ENCODE results near the gene ADAMTS18.

- no peak for TF ChIP-seq POLR2AphosphoS5 (IDR thresholded peaks at IDR 0.05; ENCODE audit: low read depth, low read length)
- TF ChIP-seq REST (IDR thresholded peaks at IDR 0.05; ENCODE audit: insufficient read depth in 1 of 2, low read depth in 2 of 2, low read length in 2 of 2), result no peak
Measured at GRCh38 chr16:77276661-77277060, 158.2 kb downstream of the ADAMTS18 start.
